HL-60 (cell line): Measurements from ENCODE around the gene HPD.

ENCODE experiments used
- DNase-seq, 2 experiments: peaks; one replicate each; pipeline ENCODE4 v3.0.0-alpha.2; 2010 to 2020; ENCODE audit warnings: low read depth in 1 of 2, low spot score in 1 of 2
- H3K27ac ChIP-seq: fragments of 250-450 bp; sonication (Bioruptor Pico); replicated peaks from 2 replicates; pipeline ENCODE4 v1.5.1; 2020; ENCODE audit warnings: mild to moderate bottlenecking, moderate library complexity
- H3K27me3 ChIP-seq: fragments of 250-450 bp; sonication (Bioruptor Pico); 2 replicates; pipeline ENCODE4 v1.5.1; 2021; ENCODE audit warnings: mild to moderate bottlenecking, moderate library complexity; ENCODE audit not compliant: insufficient read depth, poor library complexity, severe bottlenecking
- H3K4me3 ChIP-seq: replicated peaks from 2 replicates; pipeline ENCODE4 v1.5.1; 2011; ENCODE audit warnings: mild to moderate bottlenecking, control low read depth, low read length; ENCODE audit not compliant: insufficient read depth
- CTCF ChIP-seq: IDR thresholded peaks from one replicate; pipeline ENCODE4 v1.5.1; 2011; ENCODE audit warnings: low read length, control low read depth, inconsistent platforms; ENCODE audit not compliant: insufficient read depth
- GABPA ChIP-seq: IDR thresholded peaks from 2 replicates; pipeline ENCODE4 v1.6.1; 2012; ENCODE audit warnings: low read depth
- POLR2AphosphoS5 ChIP-seq: IDR thresholded peaks from 2 replicates; pipeline ENCODE4 v1.6.1; 2012; ENCODE audit warnings: low read depth
- REST ChIP-seq: IDR thresholded peaks from 2 replicates; pipeline ENCODE4 v1.6.1; 2012; ENCODE audit warnings: low read depth; ENCODE audit not compliant: insufficient replicate concordance
- SPI1 ChIP-seq: IDR thresholded peaks from 2 replicates; pipeline ENCODE4 v1.6.1; 2012; ENCODE audit warnings: low read depth, mild to moderate bottlenecking, borderline replicate concordance

The HPD gene

GRCh38 chr12:121801595-121802484 is 56.8 kb downstream of the HPD start:
- TF ChIP-seq CTCF (no peak), GABPA (no peak), REST (peak; percentile 20), SPI1 (peak; percentile 54; the same call in 1 of the 2 replicates), POLR2AphosphoS5 (no peak)
- H3K27ac ChIP-seq, result peak overlapping the region; percentile 98
- no peaks in the 10 kb centered on the region for H3K27me3 ChIP-seq
- peak overlapping the region; percentile 46 for H3K4me3 ChIP-seq
- peak in 1 of 2 experiments; percentile 54 for DNase-seq

- H3K27me3 ChIP-seq, result no peaks in the 10 kb centered on the region
- peak overlapping the region; percentile 98 for H3K27ac ChIP-seq
- TF ChIP-seq REST (no peak), CTCF (no peak), GABPA (no peak), POLR2AphosphoS5 (peak; percentile 2; the same call in 1 of the 2 replicates)
- H3K4me3 ChIP-seq, result peak overlapping the region; percentile 46
- DNase-seq, result peak in 1 of 2 experiments; percentile 64
These were observed 57.7 kb downstream of the HPD start for GRCh38 chr12:121800694-121801594.

- TF ChIP-seq REST, result no peak
- TF ChIP-seq POLR2AphosphoS5, result 0 out of 2 replicates have a peak, but pooled peaks have one; percentile 38
- no peak for TF ChIP-seq GABPA
- TF ChIP-seq SPI1, result peak; percentile 39; the same call in 1 of the 2 replicates
- TF ChIP-seq CTCF, result no peak
- H3K27ac ChIP-seq, result peak overlapping the region; percentile 99
- no peaks in the 10 kb centered on the region for H3K27me3 ChIP-seq
- H3K4me3 ChIP-seq, result peak overlapping the region; percentile 44
- DNase-seq, result peak in 1 of 2 experiments; percentile 73
These were observed 58.6 kb downstream of the HPD start for GRCh38 chr12:121799842-121800693.
